GM12865 (cell line): ENCODE measurements around the gene SUPT16H.

Source experiments
- DNase-seq: peaks from one replicate; pipeline ENCODE4 v3.0.0; 2010; ENCODE audit warnings: low read depth
- H3K4me3 ChIP-seq: 2 replicates; pipeline ENCODE4 v1.5.1; 2011; ENCODE audit warnings: mild to moderate bottlenecking, low read depth, low read length, control low read depth
- CTCF ChIP-seq: IDR thresholded peaks from 2 replicates; pipeline ENCODE4 v1.5.1; 2011; ENCODE audit warnings: low read length, control low read depth, low read depth, inconsistent platforms; ENCODE audit not compliant: insufficient read depth; ENCODE audit errors: missing control alignments

The SUPT16H gene

GRCh38 chr14:21383848-21384493 lies at the start of gene SUPT16H:
SUPT16H (minus strand) TSS chr14:21384019; CDS start chr14:21383927, 92 bp downstream.
- peak within 1 kb of the TSS; percentile 61 for H3K4me3 ChIP-seq
- DNase-seq, result peak; percentile 97
- TF ChIP-seq CTCF, result no peak

GRCh38 chr14:21431126-21431525 lies 47.3 kb upstream of the SUPT16H start:
- no peak for DNase-seq
- TF ChIP-seq CTCF, result no peak
- H3K4me3 ChIP-seq, result no peak overlapping the region

GRCh38 chr14:21428930-21429329 lies 45.1 kb upstream of the SUPT16H start:
- DNase-seq, result no peak
- TF ChIP-seq CTCF, result no peak
- no peak overlapping the region for H3K4me3 ChIP-seq

- no peak for TF ChIP-seq CTCF
- DNase-seq, result no peak
- no peak overlapping the region for H3K4me3 ChIP-seq
These were observed 42.9 kb upstream of the SUPT16H start for GRCh38 chr14:21426692-21427091.

- no peak overlapping the region for H3K4me3 ChIP-seq
- DNase-seq, result no peak
- TF ChIP-seq CTCF, result no peak
These were observed 35.7 kb upstream of the SUPT16H start for GRCh38 chr14:21419528-21419927.

- no peak for DNase-seq
- no peak for TF ChIP-seq CTCF
- H3K4me3 ChIP-seq, result no peak overlapping the region
These were observed 31.5 kb upstream of the SUPT16H start for GRCh38 chr14:21415329-21415728.

- DNase-seq, result peak; percentile 22
- no peak for TF ChIP-seq CTCF
- no peak overlapping the region for H3K4me3 ChIP-seq
These were observed 30.4 kb upstream of the SUPT16H start for GRCh38 chr14:21414137-21414631.
